ENCODE data around the gene RAB40B. TPM values are rescaled to one million over a fixed set of nuclear protein-coding genes. Genes with fewer than 3 reads are reported as not detected.

RAB40B gene
- polyA plus RNA-seq, 1 of the 3 experiments (the other 2 are of a cell fraction), result 20.7 TPM

GRCh38 chr17:82734987-82735866 lies 36.7 kb upstream of the RAB40B start, which contains the start of gene FN3K (continued):
- TF ChIP-seq REST (IDR thresholded peaks at IDR 0.05; ENCODE audit: low read depth, low read length) (no peak), FOXM1 (IDR thresholded peaks at IDR 0.05; ENCODE audit: low read depth) (no peak), SIN3A (IDR thresholded peaks at IDR 0.05; ENCODE audit: borderline replicate concordance, low read depth, low read length) (no peak), FOSL2 (IDR thresholded peaks at IDR 0.05; ENCODE audit: borderline replicate concordance, low read depth) (no peak), CTCF (IDR thresholded peaks at IDR 0.05) (no peak), CHD2 (IDR thresholded peaks at IDR 0.05; ENCODE audit: low read length, partially characterized antibody) (no peak), NFIC (IDR thresholded peaks at IDR 0.05; ENCODE audit: borderline replicate concordance) (no peak), MAX (IDR thresholded peaks at IDR 0.05; ENCODE audit: low read depth) (peak; percentile 68), NRF1 (IDR thresholded peaks at IDR 0.05; ENCODE audit: low read depth, low read length) (peak; percentile 41), MEF2A (IDR thresholded peaks at IDR 0.05; ENCODE audit: borderline replicate concordance, low read depth) (no peak), MXI1 (IDR thresholded peaks at IDR 0.05; ENCODE audit: low read depth, low read length) (peak; percentile 76; the same call in 1 of the 2 replicates), TCF12 (IDR thresholded peaks at IDR 0.05) (no peak)

- H3K27me3 ChIP-seq (ENCODE audit: insufficient read depth), result no peaks in the 10 kb centered on the region
- 97% methylated on average over 13 of the region's 13 CpGs for WGBS (ENCODE audit: low lambda C conversion rate)
- H2AFZ ChIP-seq (ENCODE audit: low read depth), result no peak overlapping the region
- no peak for DNase-seq
- 0 out of 2 replicates have a peak, but pooled peaks cover 4% of the 10 kb centered on the region for H3K9me3 ChIP-seq
- H3K27ac ChIP-seq (ENCODE audit: low read depth in 2 of 2, low read length in 1 of 2), result no peak overlapping the region
- ChIA-PET POLR2A (no interaction called here), CTCF (interaction anchor here (1.1 kb wide), 1 partner anchor 43 kb away, joined by 3 read pairs; no protein-coding TSS in a partner anchor)
- peaks cover 8 to 27% of the 10 kb centered on the region in 2 experiments for H3K36me3 ChIP-seq (replicated peaks in 1 of 2; ENCODE audit: control insufficient read depth in 1 of 2, insufficient read depth in 2 of 2, low read length in 1 of 2)
- H3K9ac ChIP-seq, result no peak overlapping the region
- no peaks in the 10 kb centered on the region for H3K9me2 ChIP-seq
- H3K4me2 ChIP-seq, result no peak overlapping the region
- H3K4me1 ChIP-seq (ENCODE audit: control insufficient read depth in 1 of 2, insufficient read depth in 2 of 2, low read depth in 1 of 2, low read length in 1 of 2), result peaks cover 0 to 3% of the 10 kb centered on the region in 2 experiments; a peak in 1 of 4 replicates
- H3K4me3 ChIP-seq (ENCODE audit: low read depth in 2 of 2, low read length in 1 of 2), result no peak overlapping the region
- no peaks in the 10 kb centered on the region for H4K20me1 ChIP-seq (ENCODE audit: insufficient read depth)
- H3F3A ChIP-seq (replicated peaks; ENCODE audit: insufficient read depth), result no peaks in the 10 kb centered on the region
- no peaks in the 10 kb centered on the region for H3K79me2 ChIP-seq (ENCODE audit: insufficient read depth)
- TF ChIP-seq MEF2A (IDR thresholded peaks at IDR 0.05; ENCODE audit: borderline replicate concordance, low read depth) (no peak), JUND (IDR thresholded peaks at IDR 0.05) (no peak), REST (IDR thresholded peaks at IDR 0.05; ENCODE audit: low read depth, low read length) (no peak), MAX (IDR thresholded peaks at IDR 0.05; ENCODE audit: low read depth) (no peak), TAF1 (IDR thresholded peaks at IDR 0.05; ENCODE audit: borderline replicate concordance, low read depth, low read length) (no peak), CTCF (IDR thresholded peaks at IDR 0.05) (no peak), ELF1 (IDR thresholded peaks at IDR 0.05) (no peak), NFIC (IDR thresholded peaks at IDR 0.05; ENCODE audit: borderline replicate concordance) (no peak), CHD2 (IDR thresholded peaks at IDR 0.05; ENCODE audit: low read length, partially characterized antibody) (no peak)
Measured at GRCh38 chr17:82732118-82732743, 33.7 kb upstream of the RAB40B start.
